ENCODE data around the gene UGT8. TPM values are rescaled to one million over a fixed set of nuclear protein-coding genes. Genes with fewer than 3 reads are reported as not detected.
"Not testable (repeated sequence)": the region's sequence is repeated elsewhere in the genome, so short reads cannot be mapped to it uniquely, and the experiment has no call there.

UGT8 gene
- total RNA-seq, 5 donors from 2014 or later (not counting 1 experiment from before 2014, with no cell fraction given): 0.15 to 0.66 (median 0.47) TPM

DNA sequence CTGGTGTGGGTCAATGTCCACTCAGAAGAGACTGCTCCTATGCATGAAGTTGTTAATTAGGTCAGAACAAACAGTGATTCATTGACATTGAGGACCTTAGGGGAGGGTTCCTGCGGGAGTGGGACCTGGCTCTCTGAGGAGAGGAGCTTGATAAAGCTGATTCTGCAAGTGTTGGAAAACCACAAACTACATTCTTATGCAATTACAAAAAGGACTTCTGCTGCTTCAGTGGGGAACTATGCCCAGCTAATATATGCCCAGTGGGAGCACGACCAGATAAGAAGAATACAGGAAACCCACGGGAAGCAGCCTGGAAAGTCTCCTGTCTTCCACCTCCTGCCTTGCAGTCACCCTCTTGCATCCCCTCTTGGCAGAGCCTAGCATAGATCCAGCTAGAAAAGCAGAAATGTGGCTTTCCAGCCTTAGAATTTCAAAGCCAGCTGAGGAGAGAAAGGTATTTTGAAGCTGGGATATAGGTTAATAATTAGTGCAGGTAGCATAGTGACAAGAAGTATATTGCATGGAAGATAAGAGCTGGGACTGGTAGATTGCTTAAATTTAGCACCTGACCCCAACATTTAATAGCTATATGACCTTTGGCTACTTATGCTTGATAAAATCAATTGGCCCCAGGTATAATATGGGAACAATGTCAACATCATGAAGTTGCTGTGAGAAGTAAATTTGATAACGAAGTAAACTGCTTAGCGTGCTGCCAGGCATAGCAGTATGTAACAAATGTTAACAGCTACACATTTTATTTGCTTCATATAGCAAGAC, 34.9 kb upstream of the UGT8 start:
- POLR2A ChIA-PET: no interaction called here
- no peaks in the 10 kb centered on the region for H3K36me3 Mint-ChIP-seq

DNA sequence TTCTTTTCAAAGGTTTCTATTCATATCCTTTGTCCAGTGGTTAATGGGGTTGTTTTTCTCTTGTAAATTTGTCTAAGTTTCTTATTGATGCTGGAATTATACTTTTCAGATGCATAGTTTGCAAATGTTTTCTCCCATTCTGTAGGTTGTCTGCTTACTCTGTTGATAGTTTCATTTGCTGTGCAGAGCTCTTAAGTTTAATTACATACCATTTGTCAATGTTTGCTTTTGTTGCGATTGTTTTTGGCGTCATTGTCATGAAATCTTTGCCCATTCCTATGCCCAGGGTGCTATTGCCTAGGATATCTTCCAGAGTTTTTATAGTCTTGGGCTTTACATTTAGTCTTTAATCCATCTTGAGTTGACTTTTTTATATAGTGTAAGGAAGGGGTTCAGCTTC, 21.2 kb upstream of the UGT8 start:
- Mint-ChIP-seq H3K36me3 (no peaks in the 10 kb centered on the region), H3K4me3 (no peak overlapping the region), H3K9me3 (peaks cover 3 to 19% (median 10%) of the 10 kb centered on the region in 3 donors), H3K4me1 (no peaks in the 10 kb centered on the region), H3K27ac (no peak overlapping the region), H3K27me3 (peaks cover 0 to 4% of the 10 kb centered on the region in 2 donors)
- H3K36me3 ChIP-seq (ENCODE audit: control insufficient read depth in 2 of 2, extremely low read depth in 1 of 2, insufficient read depth in 1 of 2, low read length in 1 of 2): no peaks in the 10 kb centered on the region
- no peaks in the 10 kb centered on the region for H3K4me1 ChIP-seq (ENCODE audit: control insufficient read depth in 1 of 2, extremely low read depth in 1 of 2, insufficient read depth in 2 of 2, low read length in 2 of 2)
- ChIA-PET POLR2A (no interaction called here), CTCF (no interaction called here)
- H3K27ac ChIP-seq (ENCODE audit: low read length): no peak overlapping the region
- DNase-seq: no peak
- no peaks in the 10 kb centered on the region for H3K9me3 ChIP-seq
- no peak overlapping the region for H3K4me3 ChIP-seq (ENCODE audit: control insufficient read depth in 1 of 2, extremely low read depth in 1 of 2, low read length in 1 of 2)
- no CpG with 5 or more reads among the region's 2 CpGs for WGBS (ENCODE audit: insufficient coverage)
- H3K27me3 ChIP-seq (replicated peaks in 1 of 2; ENCODE audit: control insufficient read depth in 2 of 2, extremely low read depth in 1 of 2, insufficient read depth in 2 of 2, low read length in 1 of 2): no peaks in the 10 kb centered on the region
- no peak for ATAC-seq (replicated peaks in 1 of 4)

More for the DNA sequence above, 34.9 kb upstream of the UGT8 start:
- no peaks in the 10 kb centered on the region for H3K36me3 ChIP-seq (ENCODE audit: control insufficient read depth in 2 of 2, extremely low read depth in 1 of 2, insufficient read depth in 1 of 2, low read length in 1 of 2)
- no peaks in the 10 kb centered on the region for H3K4me1 ChIP-seq (ENCODE audit: control insufficient read depth in 1 of 2, extremely low read depth in 1 of 2, insufficient read depth in 2 of 2, low read length in 2 of 2)
- no peak overlapping the region for H3K27ac Mint-ChIP-seq
- CTCF ChIA-PET: no interaction called here
- H3K27me3 Mint-ChIP-seq: peaks cover 0 to 2% of the 10 kb centered on the region in 2 donors
- H3K27me3 ChIP-seq (replicated peaks in 1 of 2; ENCODE audit: control insufficient read depth in 2 of 2, extremely low read depth in 1 of 2, insufficient read depth in 2 of 2, low read length in 1 of 2): no peaks in the 10 kb centered on the region
- no peak for DNase-seq
- no peak overlapping the region for H3K27ac ChIP-seq (ENCODE audit: low read length)
- no peak overlapping the region for H3K4me3 Mint-ChIP-seq
- H3K9me3 ChIP-seq: no peaks in the 10 kb centered on the region
- no peak overlapping the region for H3K4me3 ChIP-seq (ENCODE audit: control insufficient read depth in 1 of 2, extremely low read depth in 1 of 2, low read length in 1 of 2)
- 21% methylated on average over 2 of the region's 5 CpGs for WGBS (ENCODE audit: insufficient coverage)
- no peaks in the 10 kb centered on the region for H3K4me1 Mint-ChIP-seq
- ATAC-seq (replicated peaks in 1 of 4): peak in 1 of 4 experiments; percentile 7
- H3K9me3 Mint-ChIP-seq: no peaks in the 10 kb centered on the region

DNA sequence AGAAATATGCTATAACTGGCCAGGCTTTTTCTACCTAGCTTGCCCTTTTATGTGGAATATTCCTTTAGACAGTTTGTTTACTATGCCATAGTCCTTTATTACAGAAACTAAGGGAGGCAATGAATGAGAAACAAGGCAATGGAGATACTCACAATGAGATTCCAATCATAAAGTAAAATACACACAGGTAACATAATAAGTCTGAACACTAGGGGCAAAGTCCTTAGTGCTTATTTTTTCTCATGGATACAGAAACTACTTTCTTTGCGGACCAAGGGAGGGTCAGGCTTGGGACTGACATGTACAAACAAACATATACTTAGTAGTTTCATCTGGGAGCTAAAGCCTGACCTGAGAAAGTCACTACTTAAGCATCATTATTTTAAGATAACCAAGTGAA, 16.0 kb upstream of the UGT8 start:
- CTCF ChIA-PET: no interaction called here
- ATAC-seq (replicated peaks in 1 of 4): no peak
- Histone ChIP-seq H3K9me3 (no peaks in the 10 kb centered on the region), H3K4me1 (ENCODE audit: control insufficient read depth in 1 of 2, extremely low read depth in 1 of 2, insufficient read depth in 2 of 2, low read length in 2 of 2) (no peaks in the 10 kb centered on the region), H3K27me3 (replicated peaks in 1 of 2; ENCODE audit: control insufficient read depth in 2 of 2, extremely low read depth in 1 of 2, insufficient read depth in 2 of 2, low read length in 1 of 2) (no peaks in the 10 kb centered on the region), H3K27ac (ENCODE audit: low read length) (no peak overlapping the region), H3K4me3 (ENCODE audit: control insufficient read depth in 1 of 2, extremely low read depth in 1 of 2, low read length in 1 of 2) (no peak overlapping the region), H3K36me3 (ENCODE audit: control insufficient read depth in 2 of 2, extremely low read depth in 1 of 2, insufficient read depth in 1 of 2, low read length in 1 of 2) (no peaks in the 10 kb centered on the region)
- no peak overlapping the region for H3K4me3 Mint-ChIP-seq
- 100% methylated on average over 1 of the region's 1 CpG for WGBS (ENCODE audit: insufficient coverage)
- DNase-seq: no peak
- H3K4me1 Mint-ChIP-seq: no peaks in the 10 kb centered on the region
- peaks cover 3 to 19% (median 10%) of the 10 kb centered on the region in 3 donors for H3K9me3 Mint-ChIP-seq
- H3K36me3 Mint-ChIP-seq: no peaks in the 10 kb centered on the region
- no peak overlapping the region for H3K27ac Mint-ChIP-seq
- peaks cover 0 to 4% of the 10 kb centered on the region in 2 donors for H3K27me3 Mint-ChIP-seq
- POLR2A ChIA-PET: no interaction called here

DNA sequence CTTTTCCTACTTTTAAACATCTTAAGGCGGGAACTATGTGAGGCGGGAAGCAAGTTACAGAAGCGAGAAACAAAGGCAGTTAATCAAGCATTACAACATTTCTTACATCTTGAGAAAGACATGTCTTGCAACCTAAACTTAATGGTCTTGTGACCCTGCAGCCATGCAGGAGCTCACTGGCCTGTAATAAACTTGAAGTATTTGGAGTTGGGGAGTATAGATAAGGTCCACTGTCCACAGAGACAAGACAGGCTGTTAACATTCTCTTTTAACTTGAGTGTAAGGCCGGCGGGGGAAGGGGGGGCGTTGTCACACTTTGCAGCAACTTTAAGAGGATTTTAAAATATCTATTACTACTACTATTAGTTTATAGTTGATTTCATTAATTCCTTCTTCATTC, 10.3 kb upstream of the UGT8 start:
- H3K27ac Mint-ChIP-seq: no peak overlapping the region
- no peak overlapping the region for H3K4me3 ChIP-seq (ENCODE audit: control insufficient read depth in 1 of 2, extremely low read depth in 1 of 2, low read length in 1 of 2)
- peaks cover under 1% of the 10 kb centered on the region in 2 donors for H3K27me3 Mint-ChIP-seq
- H3K4me1 Mint-ChIP-seq: no peaks in the 10 kb centered on the region
- no peak overlapping the region for H3K4me3 Mint-ChIP-seq
- H3K27me3 ChIP-seq (replicated peaks in 1 of 2; ENCODE audit: control insufficient read depth in 2 of 2, extremely low read depth in 1 of 2, insufficient read depth in 2 of 2, low read length in 1 of 2): peaks cover 0 to 3% of the 10 kb centered on the region in 2 experiments
- ChIA-PET CTCF (no interaction called here), POLR2A (no interaction called here)
- no peak for DNase-seq
- no CpG with 5 or more reads among the region's 6 CpGs for WGBS (ENCODE audit: insufficient coverage)
- H3K27ac ChIP-seq (ENCODE audit: low read length): no peak overlapping the region
- H3K4me1 ChIP-seq (ENCODE audit: control insufficient read depth in 1 of 2, extremely low read depth in 1 of 2, insufficient read depth in 2 of 2, low read length in 2 of 2): no peaks in the 10 kb centered on the region
- no peaks in the 10 kb centered on the region for H3K9me3 Mint-ChIP-seq
- no peaks in the 10 kb centered on the region for H3K36me3 ChIP-seq (ENCODE audit: control insufficient read depth in 2 of 2, extremely low read depth in 1 of 2, insufficient read depth in 1 of 2, low read length in 1 of 2)
- ATAC-seq (replicated peaks in 1 of 4): no peak
- H3K9me3 ChIP-seq: no peaks in the 10 kb centered on the region
- H3K36me3 Mint-ChIP-seq: no peaks in the 10 kb centered on the region

DNA sequence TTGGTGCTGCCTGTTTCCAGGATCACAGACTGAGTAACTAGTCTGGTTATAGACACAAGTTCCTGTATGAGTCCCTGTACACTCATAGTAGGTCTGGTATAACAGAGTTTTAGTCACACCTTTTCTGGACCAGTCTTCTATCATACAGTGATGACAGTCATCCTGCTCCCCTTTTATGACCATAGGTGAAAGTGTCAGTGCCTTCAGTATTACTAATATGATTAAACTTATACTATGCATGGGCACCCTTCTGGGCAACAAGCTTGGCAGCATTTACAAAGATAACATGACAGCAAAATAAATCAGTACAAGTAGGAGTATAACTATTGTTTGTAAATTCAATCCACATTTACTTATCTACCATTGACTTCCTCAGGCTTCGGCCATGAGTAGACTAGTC, 8.2 kb upstream of the UGT8 start:
- ATAC-seq (replicated peaks in 1 of 4); H3K9me3 Mint-ChIP-seq; H3K9me3 ChIP-seq; POLR2A ChIA-PET; CTCF ChIA-PET; H3K27ac Mint-ChIP-seq; H3K27me3 Mint-ChIP-seq; H3K4me3 Mint-ChIP-seq; DNase-seq; H3K4me1 Mint-ChIP-seq; H3K4me1 ChIP-seq (ENCODE audit: control insufficient read depth in 1 of 2, extremely low read depth in 1 of 2, insufficient read depth in 2 of 2, low read length in 2 of 2); H3K4me3 ChIP-seq (ENCODE audit: control insufficient read depth in 1 of 2, extremely low read depth in 1 of 2, low read length in 1 of 2); H3K36me3 ChIP-seq (ENCODE audit: control insufficient read depth in 2 of 2, extremely low read depth in 1 of 2, insufficient read depth in 1 of 2, low read length in 1 of 2); H3K36me3 Mint-ChIP-seq; H3K27ac ChIP-seq (ENCODE audit: low read length): not testable (repeated sequence)
- WGBS (ENCODE audit: insufficient coverage): no CpG with 5 or more reads among the region's 1 CpG
- H3K27me3 ChIP-seq (replicated peaks in 1 of 2; ENCODE audit: control insufficient read depth in 2 of 2, extremely low read depth in 1 of 2, insufficient read depth in 2 of 2, low read length in 1 of 2): peaks cover 0 to 14% of the 10 kb centered on the region in 2 experiments

DNA sequence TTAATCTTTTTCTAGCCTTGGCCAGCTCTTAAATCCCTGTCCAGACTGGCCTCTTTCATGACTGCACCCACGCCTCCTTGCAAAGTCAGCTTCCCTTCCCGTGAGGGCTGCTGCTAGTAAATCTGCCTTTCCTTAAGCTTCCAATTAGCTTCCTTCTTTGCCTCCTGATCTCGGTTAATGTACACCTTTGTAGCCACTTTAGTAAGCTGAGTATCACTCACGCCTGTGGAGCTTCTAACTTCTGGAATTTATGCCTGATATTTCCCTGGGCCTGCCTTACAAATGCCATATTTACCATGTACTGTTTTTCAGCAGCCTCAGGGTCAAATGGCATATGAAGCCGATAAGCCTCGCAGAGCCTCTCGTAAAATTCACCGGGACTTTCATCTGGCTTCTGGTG, 5.1 kb upstream of the UGT8 start:
- peaks cover 5% of the 10 kb centered on the region in 3 donors for H3K4me1 Mint-ChIP-seq
- ChIA-PET CTCF (no interaction called here), POLR2A (no interaction called here)
- WGBS (ENCODE audit: insufficient coverage): 89% methylated on average over 8 of the region's 8 CpGs
- no peaks in the 10 kb centered on the region for H3K9me3 Mint-ChIP-seq
- Histone ChIP-seq H3K27me3 (replicated peaks in 1 of 2; ENCODE audit: control insufficient read depth in 2 of 2, extremely low read depth in 1 of 2, insufficient read depth in 2 of 2, low read length in 1 of 2) (peaks cover 2 to 25% of the 10 kb centered on the region in 2 experiments), H3K36me3 (ENCODE audit: control insufficient read depth in 2 of 2, extremely low read depth in 1 of 2, insufficient read depth in 1 of 2, low read length in 1 of 2) (no peaks in the 10 kb centered on the region), H3K4me1 (ENCODE audit: control insufficient read depth in 1 of 2, extremely low read depth in 1 of 2, insufficient read depth in 2 of 2, low read length in 2 of 2) (peaks cover 0 to 8% of the 10 kb centered on the region in 2 experiments), H3K9me3 (no peaks in the 10 kb centered on the region), H3K27ac (ENCODE audit: low read length) (no peak overlapping the region), H3K4me3 (ENCODE audit: control insufficient read depth in 1 of 2, extremely low read depth in 1 of 2, low read length in 1 of 2) (no peak overlapping the region)
- H3K4me3 Mint-ChIP-seq: no peak overlapping the region
- H3K27me3 Mint-ChIP-seq: peaks cover 20 to 27% of the 10 kb centered on the region in 2 donors
- no peak overlapping the region for H3K27ac Mint-ChIP-seq
- H3K36me3 Mint-ChIP-seq: no peaks in the 10 kb centered on the region
- DNase-seq (no peak), ATAC-seq (replicated peaks in 1 of 4) (no peak)
